HEK293T (cell line): ENCODE results near the gene TXLNA.

ENCODE experiments used
- SUZ12 ChIP-seq: fragments of 450-650 bp; IDR thresholded peaks from 2 replicates; pipeline ENCODE4 v1.6.1; 2016; ENCODE audit warnings: mild to moderate bottlenecking
- TARDBP ChIP-seq: fragments of 450-650 bp; IDR thresholded peaks from 2 replicates; pipeline ENCODE4 v1.6.1; 2016

- no peak for TF ChIP-seq TARDBP
- TF ChIP-seq SUZ12, result no peak
Observed at GRCh38 chr1:32239790-32240139, 60.3 kb downstream of the TXLNA start.
